Measurements from ENCODE around the gene DRC7. TPM values are rescaled to one million over a fixed set of nuclear protein-coding genes. Genes with fewer than 3 reads are reported as not detected.

Gene DRC7
- total and polyA plus RNA-seq, 10 of the 15 experiments (the other 5 are each of a cell fraction or from before 2014, with no cell fraction given) = 0.06 to 0.49 (median 0.14) TPM; not detected in 4

DNA sequence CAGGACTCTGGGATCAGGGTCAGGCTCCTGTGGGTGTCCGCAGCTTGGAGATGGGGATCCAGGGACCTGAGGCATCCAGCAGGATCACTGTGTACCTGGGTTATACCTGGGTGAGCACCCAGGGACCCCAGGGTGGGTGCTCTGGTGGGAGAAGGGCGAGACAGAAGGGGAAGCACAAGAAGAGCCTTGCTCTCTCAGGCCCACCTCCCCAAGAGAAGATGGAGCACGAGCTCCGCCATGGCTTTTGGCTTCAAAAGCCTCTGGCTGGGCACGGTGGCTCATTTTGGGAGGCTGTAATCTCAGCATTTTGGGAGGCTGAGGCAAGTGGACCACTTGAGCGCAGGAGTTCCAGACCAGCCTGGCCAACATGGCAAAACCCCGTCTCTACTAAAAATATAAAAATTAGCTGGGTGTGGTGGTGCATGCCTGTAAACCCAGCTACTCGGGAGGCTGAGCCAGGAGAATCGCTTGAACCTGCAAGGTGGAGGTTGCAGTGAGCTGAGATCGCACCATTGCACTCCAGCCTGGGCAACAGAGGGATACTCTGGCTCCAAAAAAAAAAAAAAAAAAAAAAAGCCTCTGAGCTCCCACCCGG, 8.9 kb downstream of the DRC7 start:
- no peak for TF ChIP-seq SIX5 (IDR thresholded peaks at IDR 0.05; ENCODE audit: low read depth, low read length, severe bottlenecking)
- TF ChIP-seq, protein P1, sequence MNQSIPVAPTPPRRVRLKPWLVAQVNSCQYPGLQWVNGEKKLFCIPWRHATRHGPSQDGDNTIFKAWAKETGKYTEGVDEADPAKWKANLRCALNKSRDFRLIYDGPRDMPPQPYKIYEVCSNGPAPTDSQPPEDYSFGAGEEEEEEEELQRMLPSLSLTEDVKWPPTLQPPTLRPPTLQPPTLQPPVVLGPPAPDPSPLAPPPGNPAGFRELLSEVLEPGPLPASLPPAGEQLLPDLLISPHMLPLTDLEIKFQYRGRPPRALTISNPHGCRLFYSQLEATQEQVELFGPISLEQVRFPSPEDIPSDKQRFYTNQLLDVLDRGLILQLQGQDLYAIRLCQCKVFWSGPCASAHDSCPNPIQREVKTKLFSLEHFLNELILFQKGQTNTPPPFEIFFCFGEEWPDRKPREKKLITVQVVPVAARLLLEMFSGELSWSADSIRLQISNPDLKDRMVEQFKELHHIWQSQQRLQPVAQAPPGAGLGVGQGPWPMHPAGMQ (IDR thresholded peaks at IDR 0.05; ENCODE audit: borderline replicate concordance) = no peak
- TF ChIP-seq CEBPB (IDR thresholded peaks at IDR 0.05; ENCODE audit: borderline replicate concordance in 1 of 2, low read depth in 2 of 2, low read length in 2 of 2) = no peak
- TF ChIP-seq SMAD1 (IDR thresholded peaks at IDR 0.05; ENCODE audit: low read depth, partially characterized antibody) = no peak
- TF ChIP-seq MTA3 (IDR thresholded peaks at IDR 0.05; ENCODE audit: borderline replicate concordance, low read length) = no peak
- no peak for TF ChIP-seq POU2F2 (IDR thresholded peaks at IDR 0.05; ENCODE audit: borderline replicate concordance, low read depth, low read length)
- TF ChIP-seq, protein P2, sequence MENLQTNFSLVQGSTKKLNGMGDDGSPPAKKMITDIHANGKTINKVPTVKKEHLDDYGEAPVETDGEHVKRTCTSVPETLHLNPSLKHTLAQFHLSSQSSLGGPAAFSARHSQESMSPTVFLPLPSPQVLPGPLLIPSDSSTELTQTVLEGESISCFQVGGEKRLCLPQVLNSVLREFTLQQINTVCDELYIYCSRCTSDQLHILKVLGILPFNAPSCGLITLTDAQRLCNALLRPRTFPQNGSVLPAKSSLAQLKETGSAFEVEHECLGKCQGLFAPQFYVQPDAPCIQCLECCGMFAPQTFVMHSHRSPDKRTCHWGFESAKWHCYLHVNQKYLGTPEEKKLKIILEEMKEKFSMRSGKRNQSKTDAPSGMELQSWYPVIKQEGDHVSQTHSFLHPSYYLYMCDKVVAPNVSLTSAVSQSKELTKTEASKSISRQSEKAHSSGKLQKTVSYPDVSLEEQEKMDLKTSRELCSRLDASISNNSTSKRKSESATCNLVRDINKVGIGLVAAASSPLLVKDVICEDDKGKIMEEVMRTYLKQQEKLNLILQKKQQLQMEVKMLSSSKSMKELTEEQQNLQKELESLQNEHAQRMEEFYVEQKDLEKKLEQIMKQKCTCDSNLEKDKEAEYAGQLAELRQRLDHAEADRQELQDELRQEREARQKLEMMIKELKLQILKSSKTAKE (IDR thresholded peaks at IDR 0.05; ENCODE audit: low read depth, poor library complexity, severe bottlenecking) = no peak
- TF ChIP-seq GATAD2B (conservative IDR thresholded peaks at IDR 0.05; ENCODE audit: low read depth) = no peak
- no peak for TF ChIP-seq MEF2A (IDR thresholded peaks at IDR 0.05; ENCODE audit: insufficient read depth, low read depth, low read length)
- TF ChIP-seq CBX3 (IDR thresholded peaks at IDR 0.05; ENCODE audit: borderline replicate concordance, low read depth) = no peak
- TF ChIP-seq ZBED1 (IDR thresholded peaks at IDR 0.05; ENCODE audit: borderline replicate concordance) = no peak
- no peak for TF ChIP-seq CHD1 (IDR thresholded peaks at IDR 0.05; ENCODE audit: low read depth, low read length)
- no peak for TF ChIP-seq ZZZ3 (IDR thresholded peaks at IDR 0.05; ENCODE audit: control insufficient read depth, insufficient read length, low read depth)
- TF ChIP-seq STAT1 (conservative IDR thresholded peaks at IDR 0.05) = no peak
- Histone ChIP-seq H3K27ac (ENCODE audit: control insufficient read depth, insufficient read depth) (no peak overlapping the region), H3K9me3 (replicated peaks; ENCODE audit: control insufficient read depth, insufficient read depth, low read length) (no peaks in the 10 kb centered on the region), H3K36me3 (ENCODE audit: control insufficient read depth in 2 of 2, insufficient read depth in 2 of 2, low read length in 1 of 2) (no peaks in the 10 kb centered on the region), H4K20me1 (ENCODE audit: control insufficient read depth, insufficient read depth) (no peaks in the 10 kb centered on the region), H3K79me2 (ENCODE audit: control insufficient read depth, insufficient read depth, low read length) (no peaks in the 10 kb centered on the region), H3K4me2 (ENCODE audit: control insufficient read depth, insufficient read depth) (no peak overlapping the region), H3K4me3 (no peak overlapping the region), H2AFZ (ENCODE audit: control insufficient read depth, low read depth, low read length) (no peak overlapping the region), H3K27me3 (replicated peaks in 1 of 2; ENCODE audit: control insufficient read depth in 2 of 2, insufficient read depth in 2 of 2, low read length in 1 of 2) (no peaks in the 10 kb centered on the region; a peak in 1 of 4 replicates), H3K4me1 (ENCODE audit: control insufficient read depth, insufficient read depth, low read length) (no peaks in the 10 kb centered on the region), H3K9ac (ENCODE audit: control insufficient read depth, insufficient read depth, low read length) (no peak overlapping the region)
- WGBS (ENCODE audit: insufficient coverage, insufficient replicate concordance, low lambda C conversion rate, missing lambda C conversion rate) = 54% methylated on average over 10 of the region's 11 CpGs
- ChIA-PET CTCF (no interaction called here), POLR2A (interaction anchor here (0.6 kb wide), 2 partner anchors 167 to 227 kb away, joined by 3 to 4 read pairs; no protein-coding TSS in a partner anchor), SMC1A (ENCODE audit: uncharacterized antibody, unreplicated experiment) (no interaction called here), RAD21 (ENCODE audit: unreplicated experiment) (interaction anchor here (0.6 kb wide), 1 partner anchor 420 kb away, joined by 3 read pairs; no protein-coding TSS in a partner anchor)
- no peak for FAIRE-seq
- in situ Hi-C loops (cut with MboI) (no loop called here), intact Hi-C loops (cut with micrococcal nuclease; ENCODE audit: unreplicated experiment) (no loop called here)
- no peak for ATAC-seq
- no peak for DNase-seq (ENCODE audit: low read depth, low spot score)
- no TSS peak for BruUV-seq (replicated peaks)
